Measurements from ENCODE around the gene COLGALT1.

Gene COLGALT1

DNA sequence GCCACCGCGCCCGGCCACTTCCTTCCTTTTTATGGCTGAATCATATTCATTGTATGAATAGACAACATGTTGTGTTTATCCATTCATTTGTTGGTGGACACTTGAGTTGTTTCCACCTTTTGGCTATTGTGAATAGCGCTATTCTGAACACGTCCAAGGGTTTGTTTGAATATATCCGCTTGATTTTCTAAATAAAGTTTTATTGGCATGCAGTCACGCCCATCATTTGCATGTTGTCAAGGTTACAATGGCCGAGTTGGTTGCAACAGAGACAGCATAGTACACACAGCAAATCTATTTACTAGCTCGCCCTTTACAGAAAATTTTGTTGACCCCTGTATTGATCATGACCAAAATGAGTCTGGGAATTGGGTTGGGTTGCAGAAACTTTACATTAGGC is 43.5 kb downstream of the COLGALT1 start:
- Histone ChIP-seq H3K4me2 (no peak overlapping the region), H3K4me1 (ENCODE audit: low read depth, poor library complexity, severe bottlenecking) (no peaks in the 10 kb centered on the region), H2AFZ (ENCODE audit: low read depth) (no peak overlapping the region), H3K79me2 (ENCODE audit: insufficient read depth, low read depth) (no peaks in the 10 kb centered on the region), H3K36me3 (ENCODE audit: insufficient read depth) (no peaks in the 10 kb centered on the region), H3K9ac (no peak overlapping the region), H3K4me3 (IDR thresholded peaks at IDR 0.05; ENCODE audit: insufficient read depth, low read depth, low read length) (no peak overlapping the region), H3K27me3 (ENCODE audit: insufficient read depth, low read depth) (peaks cover 87% of the 10 kb centered on the region), H3K27ac (no peak overlapping the region), H4K20me1 (ENCODE audit: insufficient read depth) (no peaks in the 10 kb centered on the region)
- TF ChIP-seq, protein P1, sequence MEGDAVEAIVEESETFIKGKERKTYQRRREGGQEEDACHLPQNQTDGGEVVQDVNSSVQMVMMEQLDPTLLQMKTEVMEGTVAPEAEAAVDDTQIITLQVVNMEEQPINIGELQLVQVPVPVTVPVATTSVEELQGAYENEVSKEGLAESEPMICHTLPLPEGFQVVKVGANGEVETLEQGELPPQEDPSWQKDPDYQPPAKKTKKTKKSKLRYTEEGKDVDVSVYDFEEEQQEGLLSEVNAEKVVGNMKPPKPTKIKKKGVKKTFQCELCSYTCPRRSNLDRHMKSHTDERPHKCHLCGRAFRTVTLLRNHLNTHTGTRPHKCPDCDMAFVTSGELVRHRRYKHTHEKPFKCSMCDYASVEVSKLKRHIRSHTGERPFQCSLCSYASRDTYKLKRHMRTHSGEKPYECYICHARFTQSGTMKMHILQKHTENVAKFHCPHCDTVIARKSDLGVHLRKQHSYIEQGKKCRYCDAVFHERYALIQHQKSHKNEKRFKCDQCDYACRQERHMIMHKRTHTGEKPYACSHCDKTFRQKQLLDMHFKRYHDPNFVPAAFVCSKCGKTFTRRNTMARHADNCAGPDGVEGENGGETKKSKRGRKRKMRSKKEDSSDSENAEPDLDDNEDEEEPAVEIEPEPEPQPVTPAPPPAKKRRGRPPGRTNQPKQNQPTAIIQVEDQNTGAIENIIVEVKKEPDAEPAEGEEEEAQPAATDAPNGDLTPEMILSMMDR (conservative IDR thresholded peaks at IDR 0.05; ENCODE audit: low read depth, low read length) = no peak

- Histone ChIP-seq H3K79me2 (ENCODE audit: insufficient read depth, low read depth) (no peaks in the 10 kb centered on the region), H3K9ac (no peak overlapping the region), H3K27me3 (ENCODE audit: insufficient read depth, low read depth) (peaks cover 88% of the 10 kb centered on the region), H2AFZ (ENCODE audit: low read depth) (no peak overlapping the region), H3K4me3 (IDR thresholded peaks at IDR 0.05; ENCODE audit: insufficient read depth, low read depth, low read length) (no peak overlapping the region), H3K4me2 (no peak overlapping the region), H4K20me1 (ENCODE audit: insufficient read depth) (no peaks in the 10 kb centered on the region), H3K36me3 (ENCODE audit: insufficient read depth) (no peaks in the 10 kb centered on the region), H3K4me1 (ENCODE audit: low read depth, poor library complexity, severe bottlenecking) (no peaks in the 10 kb centered on the region), H3K27ac (no peak overlapping the region)
- TF ChIP-seq, protein P1 (conservative IDR thresholded peaks at IDR 0.05; ENCODE audit: low read depth, low read length) = no peak
Measured at GRCh38 chr19:17599780-17600179, 44.3 kb downstream of the COLGALT1 start.

GRCh38 chr19:17601683-17602082 is 46.2 kb downstream of the COLGALT1 start:
- Histone ChIP-seq H3K4me1 (ENCODE audit: low read depth, poor library complexity, severe bottlenecking) (peaks cover 4% of the 10 kb centered on the region), H3K79me2 (ENCODE audit: insufficient read depth, low read depth) (no peaks in the 10 kb centered on the region), H3K4me2 (no peak overlapping the region), H3K36me3 (ENCODE audit: insufficient read depth) (no peaks in the 10 kb centered on the region), H2AFZ (ENCODE audit: low read depth) (no peak overlapping the region), H4K20me1 (ENCODE audit: insufficient read depth) (no peaks in the 10 kb centered on the region), H3K27me3 (ENCODE audit: insufficient read depth, low read depth) (peaks cover 77% of the 10 kb centered on the region), H3K9ac (no peak overlapping the region), H3K27ac (no peak overlapping the region), H3K4me3 (IDR thresholded peaks at IDR 0.05; ENCODE audit: insufficient read depth, low read depth, low read length) (no peak overlapping the region)
- TF ChIP-seq, protein P1 (conservative IDR thresholded peaks at IDR 0.05; ENCODE audit: low read depth, low read length) = no peak

GRCh38 chr19:17602217-17602616 is 46.8 kb downstream of the COLGALT1 start:
- Histone ChIP-seq H2AFZ (ENCODE audit: low read depth) (no peak overlapping the region), H3K36me3 (ENCODE audit: insufficient read depth) (no peaks in the 10 kb centered on the region), H3K4me2 (no peak overlapping the region), H3K27me3 (ENCODE audit: insufficient read depth, low read depth) (peaks cover 72% of the 10 kb centered on the region), H3K4me1 (ENCODE audit: low read depth, poor library complexity, severe bottlenecking) (peaks cover 4% of the 10 kb centered on the region), H4K20me1 (ENCODE audit: insufficient read depth) (no peaks in the 10 kb centered on the region), H3K79me2 (ENCODE audit: insufficient read depth, low read depth) (no peaks in the 10 kb centered on the region), H3K4me3 (IDR thresholded peaks at IDR 0.05; ENCODE audit: insufficient read depth, low read depth, low read length) (no peak overlapping the region), H3K27ac (no peak overlapping the region), H3K9ac (no peak overlapping the region)
- TF ChIP-seq, protein P1 (conservative IDR thresholded peaks at IDR 0.05; ENCODE audit: low read depth, low read length) = no peak
